ENCODE data around the gene AUTS2. TPM values are rescaled to one million over a fixed set of nuclear protein-coding genes. Genes with fewer than 3 reads are reported as not detected.

Gene AUTS2
- polyA plus RNA-seq, 1 experiment, result 0.54 TPM

- POLR2A ChIA-PET, result no interaction called here
- no peak for DNase-seq (ENCODE audit: low read depth)
- H3K4me3 ChIP-seq (ENCODE audit: low read depth, low read length), result no peak overlapping the region
- 0 out of 2 replicates have a peak, but pooled peaks cover 1% of the 10 kb centered on the region for H3K27me3 ChIP-seq (ENCODE audit: control insufficient read depth, insufficient read depth, low read length)
- no peak for TF ChIP-seq CTCF (IDR thresholded peaks at IDR 0.05; ENCODE audit: insufficient read depth, low read depth, low read length)
- H3K36me3 ChIP-seq (ENCODE audit: control insufficient read depth, insufficient read depth, low read length), result no peaks in the 10 kb centered on the region
- CTCF ChIA-PET, result no interaction called here
Observed at GRCh38 chr7:70657571-70657970, 1059.3 kb downstream of the AUTS2 start.

- ChIA-PET POLR2A (no interaction called here), CTCF (no interaction called here)
- no peak for DNase-seq (ENCODE audit: low read depth)
- H3K4me3 ChIP-seq (ENCODE audit: low read depth, low read length), result no peak overlapping the region
- 0 out of 2 replicates have a peak, but pooled peaks cover 1% of the 10 kb centered on the region for H3K27me3 ChIP-seq (ENCODE audit: control insufficient read depth, insufficient read depth, low read length)
- TF ChIP-seq CTCF (IDR thresholded peaks at IDR 0.05; ENCODE audit: insufficient read depth, low read depth, low read length), result no peak
- no peaks in the 10 kb centered on the region for H3K36me3 ChIP-seq (ENCODE audit: control insufficient read depth, insufficient read depth, low read length)
Observed at GRCh38 chr7:70657989-70658632, 1059.8 kb downstream of the AUTS2 start.

GRCh38 chr7:70659263-70659662, 1061.0 kb downstream of the AUTS2 start:
- no peak for TF ChIP-seq CTCF (IDR thresholded peaks at IDR 0.05; ENCODE audit: insufficient read depth, low read depth, low read length)
- Histone ChIP-seq H3K36me3 (ENCODE audit: control insufficient read depth, insufficient read depth, low read length) (no peaks in the 10 kb centered on the region), H3K4me3 (ENCODE audit: low read depth, low read length) (no peak overlapping the region), H3K27me3 (ENCODE audit: control insufficient read depth, insufficient read depth, low read length) (0 out of 2 replicates have a peak, but pooled peaks cover 1% of the 10 kb centered on the region)
- ChIA-PET CTCF (no interaction called here), POLR2A (no interaction called here)
- no peak for DNase-seq (ENCODE audit: low read depth)

GRCh38 chr7:70660154-70660818, 1062.0 kb downstream of the AUTS2 start:
- POLR2A ChIA-PET, result no interaction called here

More at GRCh38 chr7:70660154-70660818, 1062.0 kb downstream of the AUTS2 start:
- no peak for TF ChIP-seq CTCF (IDR thresholded peaks at IDR 0.05; ENCODE audit: insufficient read depth, low read depth, low read length)
- no peak overlapping the region for H3K4me3 ChIP-seq (ENCODE audit: low read depth, low read length)
- DNase-seq (ENCODE audit: low read depth), result no peak
- no peaks in the 10 kb centered on the region for H3K36me3 ChIP-seq (ENCODE audit: control insufficient read depth, insufficient read depth, low read length)
- CTCF ChIA-PET, result no interaction called here
- H3K27me3 ChIP-seq (ENCODE audit: control insufficient read depth, insufficient read depth, low read length), result 0 out of 2 replicates have a peak, but pooled peaks cover 1% of the 10 kb centered on the region

All from BJ (cell line).